Measurements from ENCODE around the gene LHFPL2.

Gene LHFPL2

DNA sequence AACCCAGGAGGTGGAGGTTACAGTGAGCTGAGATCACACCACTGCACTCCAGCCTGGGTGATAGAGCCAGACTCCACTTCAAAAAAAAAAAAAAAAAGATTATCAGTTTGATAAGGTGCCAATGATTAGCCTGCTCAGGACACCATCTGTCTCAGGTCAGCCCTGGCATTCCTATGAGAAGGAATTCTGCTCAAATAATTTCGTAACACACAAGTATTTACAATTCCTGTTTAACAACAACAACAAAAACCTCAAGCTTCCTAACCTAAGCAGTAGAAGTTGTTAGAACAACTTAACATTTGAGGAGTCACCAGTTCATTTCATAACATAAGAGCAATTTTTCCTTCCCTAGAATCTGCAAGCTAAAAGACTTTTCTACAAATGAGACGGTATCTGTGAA lies 85.0 kb downstream of the LHFPL2 start:
- no peak for DNase-seq

- no peak for DNase-seq
These were observed 85.8 kb downstream of the LHFPL2 start for GRCh38 chr5:78562714-78563330.

GRCh38 chr5:78562001-78562400 lies 86.6 kb downstream of the LHFPL2 start:
- no peak for DNase-seq

DNA sequence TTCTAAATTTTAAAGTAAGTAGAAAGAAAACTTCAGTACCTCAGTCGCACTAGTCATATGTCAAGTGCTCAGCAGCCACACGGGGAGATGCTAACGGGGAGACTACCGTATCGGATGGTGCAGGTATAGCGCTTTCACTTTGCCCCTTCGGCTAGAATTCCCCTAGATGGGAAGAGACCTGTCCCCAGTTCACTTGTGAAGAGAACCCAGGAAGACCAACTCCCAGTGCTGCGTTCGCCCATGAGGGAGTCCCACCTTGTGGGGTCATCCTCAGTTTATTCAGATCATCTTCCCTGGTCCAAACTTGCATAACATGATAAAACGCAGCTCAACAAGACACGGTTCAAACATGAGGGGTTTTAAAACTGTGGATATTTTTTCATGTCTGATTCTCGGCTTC lies 87.3 kb downstream of the LHFPL2 start:
- DNase-seq: no peak

DNA sequence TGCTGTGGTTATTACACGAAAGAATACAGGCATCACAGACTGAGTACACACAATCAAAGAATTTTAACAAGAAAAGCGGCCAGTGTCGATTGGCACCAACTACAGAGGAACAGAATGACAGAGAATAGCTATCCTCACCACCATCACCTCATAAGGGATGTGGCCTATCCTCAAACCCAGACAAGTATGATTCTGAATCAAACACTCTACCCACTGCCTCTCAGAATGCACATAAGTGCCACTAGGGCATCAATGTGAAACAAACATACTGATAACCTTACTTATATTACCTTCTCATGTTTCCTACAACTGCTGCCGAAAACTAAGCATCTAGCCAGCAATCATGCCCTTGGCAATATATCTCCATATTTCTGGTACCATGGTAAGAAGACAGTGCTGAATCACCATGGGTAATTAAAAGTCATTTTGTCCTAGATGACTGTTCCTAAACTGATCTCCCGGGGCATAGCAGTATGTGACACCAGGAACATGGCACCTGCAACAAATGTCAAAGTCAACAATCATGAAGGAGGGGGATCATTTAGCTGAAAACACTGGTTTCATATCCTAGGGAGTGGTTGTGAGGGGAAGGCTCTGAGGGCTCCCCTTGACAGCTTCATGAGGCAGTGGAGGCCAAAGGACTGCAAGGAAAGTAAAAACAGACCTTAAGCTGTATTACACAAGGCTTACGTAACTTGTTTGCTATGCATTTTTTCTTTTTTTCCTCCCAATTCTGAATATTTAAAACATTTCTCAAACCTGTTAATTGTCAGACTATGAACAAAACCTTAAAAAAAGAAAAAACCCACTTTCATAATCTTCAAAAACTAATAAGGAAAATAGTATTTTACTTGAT lies 88.3 kb downstream of the LHFPL2 start:
- no peak for DNase-seq

DNA sequence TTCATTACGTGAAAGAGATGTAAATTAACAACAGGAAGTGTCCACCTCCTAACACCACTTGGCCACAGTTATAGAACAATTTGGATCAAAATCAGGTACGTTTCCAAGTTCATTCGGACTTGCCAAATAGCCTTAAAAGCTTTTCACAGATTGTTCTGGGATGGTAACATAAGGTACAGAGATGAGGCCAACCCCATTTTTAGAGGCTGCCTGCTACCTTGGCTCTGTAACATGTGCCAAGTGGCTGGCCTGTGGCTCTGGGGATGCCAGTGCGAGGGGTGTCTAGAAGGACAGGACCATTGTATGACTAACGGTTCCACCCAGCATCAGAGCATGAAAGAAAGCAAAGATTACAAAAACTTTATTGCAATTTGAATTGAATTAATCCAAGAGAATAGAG lies 91.0 kb downstream of the LHFPL2 start:
- DNase-seq: no peak

DNA sequence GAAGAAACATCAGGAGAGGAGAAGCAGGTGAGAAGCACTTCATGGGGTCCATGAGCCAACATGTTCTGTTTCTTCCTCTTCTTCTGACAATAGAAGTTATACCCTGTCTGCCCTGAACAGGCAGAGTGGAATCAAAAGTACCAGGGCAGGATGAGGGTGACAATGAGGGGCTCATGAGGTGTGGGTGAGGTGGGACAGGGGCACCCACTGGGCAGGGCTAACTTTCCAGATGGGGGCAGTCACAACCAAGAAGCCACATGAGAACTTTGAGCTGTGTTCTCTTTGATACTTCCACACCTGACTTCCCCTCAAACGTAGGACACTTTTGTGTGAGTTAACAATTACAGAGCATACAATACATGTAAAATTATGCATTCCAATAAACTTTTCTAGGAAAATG lies 92.7 kb downstream of the LHFPL2 start:
- no peak for DNase-seq

GRCh38 chr5:78554670-78555069 lies 93.9 kb downstream of the LHFPL2 start:
- no peak for DNase-seq

- no peak for DNase-seq
These were observed 94.8 kb downstream of the LHFPL2 start for GRCh38 chr5:78553580-78554353.

DNA sequence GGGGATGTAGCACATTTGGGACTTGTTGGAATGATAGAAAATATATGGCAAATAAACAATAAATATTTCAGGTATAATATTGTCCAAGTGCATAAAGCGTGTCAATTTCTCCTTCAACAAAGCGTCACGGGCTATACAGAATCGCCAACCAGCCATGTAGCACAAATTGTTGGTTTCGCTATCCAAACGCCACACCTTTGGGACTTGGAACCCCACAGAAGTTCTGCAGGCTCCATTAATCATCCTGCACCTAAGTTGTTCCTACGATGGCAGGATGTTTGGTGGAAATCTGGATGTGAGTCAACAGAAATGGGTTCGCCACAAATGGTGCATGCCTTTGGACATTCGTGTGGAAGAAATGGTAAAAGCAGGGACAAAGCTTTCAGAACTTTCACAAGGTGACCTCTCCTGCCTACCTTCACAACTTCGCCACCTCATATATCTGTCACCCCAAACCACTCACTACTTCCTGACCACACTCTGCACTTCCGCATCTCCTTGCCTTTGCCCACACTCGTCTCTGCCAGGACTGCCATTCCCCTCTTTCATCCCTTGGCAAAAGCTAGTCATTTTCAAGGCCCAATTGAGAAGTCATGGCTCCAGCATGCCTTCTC lies 95.7 kb downstream of the LHFPL2 start:
- DNase-seq: no peak

DNA sequence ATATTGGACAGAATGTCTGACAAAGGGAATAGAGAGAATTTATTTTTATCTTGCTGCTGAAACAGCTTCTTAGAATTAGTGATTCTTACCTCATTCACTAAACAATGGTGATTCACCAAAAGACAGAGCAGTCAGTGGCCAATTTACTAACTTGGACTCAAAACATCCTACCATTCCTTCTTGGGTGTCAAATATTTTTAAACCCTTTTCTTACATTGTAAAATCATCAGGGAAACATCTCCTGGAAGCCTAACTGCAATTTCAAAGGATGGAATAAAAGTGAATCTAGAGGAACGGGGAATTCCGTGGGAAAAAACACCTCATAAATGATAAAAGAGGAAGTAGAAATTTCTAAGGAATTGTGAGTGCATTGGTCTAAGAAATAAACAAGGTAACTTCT lies 97.7 kb downstream of the LHFPL2 start:
- DNase-seq: no peak

DNA sequence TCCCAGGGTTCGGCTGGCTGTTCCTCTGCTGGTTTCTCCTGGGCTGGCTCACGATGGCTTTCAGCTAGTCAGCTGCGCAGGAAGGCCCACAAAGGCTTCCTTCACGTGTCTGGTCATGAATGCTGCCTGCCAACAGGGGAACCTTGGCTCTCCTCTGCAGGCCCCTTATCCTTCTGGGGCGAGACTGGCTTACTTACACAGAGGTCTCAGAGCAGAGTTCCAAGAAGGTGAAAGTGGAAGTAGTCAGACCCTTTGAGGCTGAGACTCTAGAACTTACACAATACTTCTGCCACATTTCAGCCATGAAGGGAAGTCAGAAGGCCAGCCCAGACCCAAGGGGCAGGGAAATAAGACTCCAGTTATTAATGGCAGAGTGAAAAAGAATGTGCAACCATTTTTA lies 99.5 kb downstream of the LHFPL2 start:
- no peak for DNase-seq

DNA sequence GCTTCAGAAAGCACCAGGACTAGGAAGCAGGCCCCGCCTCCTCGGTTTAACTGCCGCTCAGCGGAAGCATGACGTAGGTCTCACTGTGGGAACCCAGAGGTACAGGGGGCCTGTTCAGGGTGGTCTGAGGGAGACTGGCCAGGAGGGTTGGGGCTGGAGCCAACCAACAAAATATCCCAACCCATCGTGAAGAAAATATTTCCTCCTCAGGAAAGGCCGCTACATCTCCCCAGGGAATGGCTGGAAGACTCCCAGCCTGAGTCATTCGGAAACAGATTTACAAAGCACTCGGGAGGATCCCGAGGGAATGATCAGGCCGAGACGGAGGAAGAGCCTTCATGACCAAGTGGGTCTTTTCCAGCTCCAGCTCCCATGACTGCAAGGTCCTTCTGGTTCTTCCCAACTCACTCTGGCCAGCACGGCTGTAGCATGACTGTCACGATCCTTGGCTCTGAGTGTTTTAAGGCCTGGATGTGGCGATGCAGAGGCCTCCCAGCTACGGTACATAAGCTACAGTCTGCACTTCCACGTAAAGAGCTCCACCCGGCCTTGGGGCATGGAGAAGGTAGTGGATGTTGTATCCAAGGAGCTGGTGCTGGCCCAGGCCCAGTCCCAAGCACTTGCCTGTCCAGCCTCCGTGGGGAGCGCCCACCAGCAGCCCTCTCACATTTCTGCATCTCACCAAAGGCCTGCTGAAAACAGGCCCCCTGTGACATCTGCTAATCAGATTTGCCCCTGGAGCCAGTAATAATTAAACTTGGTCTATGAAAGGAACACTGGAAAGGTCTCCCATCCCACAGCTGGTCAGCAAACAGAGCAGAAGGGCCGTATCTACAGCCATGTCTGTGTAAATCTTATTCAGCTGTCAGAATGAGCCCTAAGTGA lies 100.6 kb downstream of the LHFPL2 start:
- DNase-seq: no peak

DNA sequence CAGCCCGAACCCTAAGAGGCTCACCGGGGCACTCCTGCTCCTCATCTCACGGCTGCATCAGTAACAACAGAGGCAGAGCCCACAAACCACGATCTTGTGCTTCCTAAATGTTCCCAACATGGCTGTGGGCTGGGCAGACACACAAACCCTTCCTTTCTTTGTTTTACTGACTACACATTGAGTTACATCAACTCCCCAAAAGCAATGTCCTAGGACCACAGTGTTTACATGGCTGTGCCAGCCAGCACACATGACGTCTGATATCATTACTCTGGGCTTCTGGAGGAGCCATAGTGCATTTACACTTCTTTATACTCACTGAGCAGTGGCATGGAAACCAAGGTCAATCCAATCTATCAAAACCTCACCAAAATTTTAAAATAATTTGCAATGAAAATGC lies 101.4 kb downstream of the LHFPL2 start:
- no peak for DNase-seq

GRCh38 chr5:78546276-78546996 lies 102.1 kb downstream of the LHFPL2 start:
- no peak for DNase-seq

- DNase-seq: no peak
These were observed 103.2 kb downstream of the LHFPL2 start for GRCh38 chr5:78545406-78545805.

DNA sequence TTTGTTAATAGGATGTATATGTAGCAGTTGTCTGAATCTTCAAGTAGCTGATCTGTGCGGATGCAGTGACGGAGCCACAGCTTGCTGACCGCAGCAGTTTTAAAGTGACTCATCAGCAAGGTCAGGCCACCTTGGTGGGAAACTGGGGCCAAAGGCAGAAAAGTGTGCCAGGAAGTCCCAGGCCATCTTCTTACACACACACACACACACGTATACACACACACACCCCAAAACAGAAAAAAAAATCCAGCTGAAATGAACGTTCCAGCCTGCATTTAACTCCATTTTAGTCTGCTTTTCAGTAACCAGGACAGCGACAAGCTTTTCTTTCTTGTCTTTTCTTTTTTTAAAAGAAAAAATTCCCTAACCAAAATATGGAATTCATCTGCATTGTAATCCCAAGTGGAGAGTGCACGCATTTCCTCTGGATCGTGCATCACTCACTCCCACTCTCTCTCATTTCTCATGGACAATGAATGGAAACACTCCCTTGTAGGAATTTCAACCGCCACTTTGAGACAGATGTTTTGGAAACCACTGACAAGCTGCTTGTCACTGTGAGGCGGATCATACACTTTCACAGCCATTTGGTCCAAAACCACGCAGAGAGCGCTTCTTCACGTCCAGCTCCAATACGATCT lies 103.9 kb downstream of the LHFPL2 start:
- no peak for DNase-seq

- no peak for DNase-seq
These were observed 104.7 kb downstream of the LHFPL2 start for GRCh38 chr5:78543916-78544315.

DNA sequence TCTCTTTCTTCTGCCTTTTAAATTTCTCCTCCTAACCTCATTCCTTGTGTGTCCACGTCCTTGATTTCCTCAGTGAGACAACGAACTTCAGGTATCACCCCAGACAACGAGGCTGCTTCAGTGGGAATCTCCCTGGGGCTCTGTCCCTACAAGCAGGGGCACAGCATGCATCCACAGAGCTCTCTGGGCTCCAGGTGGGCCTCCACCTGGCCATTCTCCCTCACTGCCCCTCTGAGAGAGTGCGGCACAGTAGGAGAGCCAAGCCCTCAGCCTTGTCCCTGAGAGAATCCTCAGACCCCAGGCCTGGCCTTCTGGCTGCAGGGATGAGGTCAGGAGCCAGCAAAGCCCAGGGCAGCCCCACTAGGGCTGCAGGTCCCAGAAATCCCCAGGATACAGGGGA lies 105.3 kb downstream of the LHFPL2 start:
- no peak for DNase-seq

GRCh38 chr5:78542321-78542840 lies 106.2 kb downstream of the LHFPL2 start:
- no peak for DNase-seq

GRCh38 chr5:78541086-78541654 lies 107.4 kb downstream of the LHFPL2 start:
- DNase-seq: no peak
